Stimulated activated CD8-positive, alpha-beta memory T cell treated with anti-CD3 and anti-CD28 coated beads, Interleukin-15, amount 100 ng/mL, for 24 hours (primary cell): ENCODE results near the gene NTNG1.

Experiments
- DNase-seq: peaks from one replicate; pipeline ENCODE4 v3.0.0-alpha.2; 2020; ENCODE audit warnings: low read depth

NTNG1 gene

DNA sequence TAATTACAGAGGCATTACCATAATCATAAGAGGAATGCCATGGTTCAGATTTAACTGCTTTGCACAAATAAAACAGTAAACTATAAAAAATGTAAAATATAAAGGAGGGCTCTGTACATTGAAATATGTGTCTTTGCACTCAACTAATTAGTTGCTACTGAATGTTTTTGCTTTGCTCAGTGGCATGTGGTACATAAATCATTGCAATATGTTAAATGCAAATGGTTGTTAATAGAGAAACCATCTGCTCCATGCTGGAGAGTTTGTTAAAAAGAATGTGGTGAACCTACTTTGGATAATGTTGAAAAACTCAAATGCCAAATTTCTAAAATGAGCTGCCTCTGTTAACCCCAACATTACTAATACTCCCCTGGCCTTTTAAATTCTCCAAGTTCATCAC is 201.5 kb downstream of the NTNG1 start:
- DNase-seq: no peak

GRCh38 chr1:107342768-107343167 is 201.9 kb downstream of the NTNG1 start:
- DNase-seq: no peak

GRCh38 chr1:107343601-107344000 is 202.8 kb downstream of the NTNG1 start:
- DNase-seq: no peak

DNA sequence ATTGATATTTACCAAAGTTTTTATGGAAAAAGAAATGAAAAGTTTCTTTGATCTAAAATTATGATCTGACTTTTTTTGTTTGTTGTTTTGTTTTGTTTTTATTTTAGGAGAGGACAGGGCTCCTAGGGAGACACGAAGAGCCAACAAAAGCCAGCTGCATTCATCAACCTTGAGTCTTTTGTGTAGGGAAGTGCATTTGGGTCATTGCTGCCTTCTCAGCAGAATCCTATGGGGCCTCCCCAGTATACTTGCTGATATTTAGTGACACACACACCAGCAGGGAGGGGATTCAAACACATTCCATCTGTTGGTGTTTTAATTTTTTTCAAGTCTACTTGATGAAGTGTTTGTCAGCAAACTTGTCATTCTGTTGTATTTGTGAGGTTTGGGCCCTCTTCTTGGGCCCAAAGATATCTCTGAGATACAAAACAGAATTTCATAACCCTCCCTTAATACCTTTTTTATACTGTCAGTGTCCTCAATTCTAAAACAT is 203.5 kb downstream of the NTNG1 start:
- DNase-seq: no peak

DNA sequence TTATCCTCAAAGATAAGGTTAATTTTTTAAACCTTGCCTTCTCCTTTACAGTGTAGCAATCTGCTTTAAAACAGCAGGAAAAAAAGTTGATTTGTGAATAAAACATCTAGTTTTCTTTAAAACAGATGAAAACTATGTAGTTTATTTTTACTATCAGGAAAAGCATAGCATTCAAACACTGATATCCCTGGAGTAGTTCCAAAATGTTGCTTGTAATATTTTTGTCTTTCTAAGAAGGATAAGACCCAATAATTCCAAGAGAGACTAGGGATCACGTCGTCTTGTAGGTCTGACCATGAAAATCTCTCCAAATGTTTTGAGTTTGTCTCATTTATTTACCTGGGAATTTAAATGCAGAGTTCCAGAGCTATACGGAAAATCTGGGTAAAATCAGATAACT is 204.0 kb downstream of the NTNG1 start:
- no peak for DNase-seq

DNA sequence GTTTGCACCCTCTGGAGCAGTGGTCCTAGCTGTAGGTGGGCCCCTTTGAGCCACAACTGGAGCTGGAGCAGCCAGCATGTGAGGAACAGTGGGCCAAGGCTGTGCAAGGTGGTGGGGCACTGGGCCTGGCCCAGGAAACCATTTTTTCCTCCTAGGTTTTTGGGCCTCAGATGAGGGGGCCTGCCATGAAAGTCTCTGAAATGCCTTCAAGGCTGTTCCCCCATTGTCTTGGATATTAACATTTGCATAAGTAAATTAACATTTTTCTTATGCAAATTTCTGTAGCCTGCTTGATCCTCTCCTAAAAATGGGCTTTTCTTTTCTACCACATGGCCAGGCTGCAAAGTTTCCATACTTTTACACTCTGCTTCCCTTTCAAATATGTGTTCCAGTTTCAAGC is 212.0 kb downstream of the NTNG1 start:
- no peak for DNase-seq

GRCh38 chr1:107357376-107357775 is 216.5 kb downstream of the NTNG1 start:
- no peak for DNase-seq

DNA sequence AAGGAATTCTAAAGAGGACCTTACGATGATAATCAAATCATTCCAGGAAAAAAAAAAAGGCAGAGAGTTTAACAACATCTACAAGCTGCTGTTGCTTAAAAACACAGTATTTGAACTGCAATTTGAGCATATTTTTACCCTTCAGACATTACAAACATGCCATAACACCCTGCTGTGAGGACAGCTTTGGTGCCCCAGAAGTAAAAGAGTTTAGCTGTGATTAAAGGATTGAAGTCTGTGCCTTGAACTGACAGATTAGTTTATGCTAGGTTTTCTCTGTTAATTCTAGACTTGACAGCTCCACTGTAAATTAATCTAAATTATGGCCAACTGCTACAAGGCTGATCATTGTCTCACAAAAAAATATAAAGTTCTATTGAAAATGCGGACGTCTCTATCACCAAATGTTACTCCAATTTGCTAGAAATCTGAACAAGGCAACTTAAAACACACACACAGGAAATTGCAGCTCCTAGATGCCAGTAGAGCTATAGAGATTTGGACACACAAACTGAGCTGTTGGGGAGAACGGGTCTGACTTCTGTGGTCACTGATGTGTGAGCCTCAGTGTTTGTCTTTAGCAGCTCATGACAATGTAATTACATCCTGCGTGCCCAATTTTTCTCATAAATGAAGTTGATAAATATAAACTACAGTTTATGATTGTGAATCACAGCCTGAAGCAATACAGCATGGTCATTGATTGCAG is 217.9 kb downstream of the NTNG1 start:
- DNase-seq: no peak

- DNase-seq: no peak
Measured at GRCh38 chr1:107359472-107360241, 218.8 kb downstream of the NTNG1 start.

GRCh38 chr1:107362468-107363140 is 221.8 kb downstream of the NTNG1 start:
- DNase-seq: no peak

DNA sequence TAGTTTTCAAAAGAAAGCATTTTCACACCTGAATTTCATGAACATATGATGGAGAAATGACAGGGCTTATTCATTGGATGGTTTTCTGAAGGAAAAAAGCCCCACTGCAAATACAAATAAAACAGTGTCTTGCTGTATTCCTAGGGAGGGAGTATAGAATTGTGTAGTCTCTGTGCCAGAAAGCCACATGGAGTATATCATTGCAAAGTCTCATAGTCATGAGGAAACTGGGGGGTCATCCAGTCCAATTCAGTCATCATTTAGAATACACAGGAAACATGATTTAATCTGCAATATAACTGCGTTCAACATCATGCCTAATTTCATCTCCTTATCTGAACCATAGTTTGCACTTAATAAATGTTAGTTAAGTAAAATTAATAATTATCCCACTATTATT is 222.3 kb downstream of the NTNG1 start:
- no peak for DNase-seq

- no peak for DNase-seq
Measured at GRCh38 chr1:107365527-107366240, 224.8 kb downstream of the NTNG1 start.

- no peak for DNase-seq
Measured at GRCh38 chr1:107378426-107378825, 237.6 kb downstream of the NTNG1 start.

GRCh38 chr1:107378866-107379265 is 238.0 kb downstream of the NTNG1 start:
- DNase-seq: no peak

DNA sequence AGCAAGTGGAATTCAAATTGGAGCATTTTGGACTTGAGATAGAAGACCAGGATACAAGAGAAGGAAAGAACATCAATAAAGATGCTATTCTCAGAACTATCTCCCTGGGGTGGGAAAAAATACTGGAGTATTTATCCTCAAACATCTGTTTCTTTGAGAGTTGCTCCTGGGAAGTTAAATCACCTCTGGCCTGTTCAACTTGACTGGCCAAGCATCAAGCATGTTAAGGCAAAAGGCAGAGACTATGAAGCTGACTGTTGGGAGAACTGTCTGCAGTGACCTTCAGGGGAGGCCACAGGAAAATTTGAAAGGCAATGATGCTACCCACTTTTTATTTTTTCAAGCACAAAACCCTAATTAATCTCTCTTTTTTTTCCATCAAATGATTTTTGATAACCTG is 239.0 kb downstream of the NTNG1 start:
- no peak for DNase-seq

GRCh38 chr1:107389410-107390396 is 248.9 kb downstream of the NTNG1 start:
- no peak for DNase-seq

GRCh38 chr1:107394301-107394700 is 253.5 kb downstream of the NTNG1 start:
- no peak for DNase-seq

- DNase-seq: no peak
Measured at GRCh38 chr1:107401704-107402103, 260.9 kb downstream of the NTNG1 start.

- no peak for DNase-seq
Measured at GRCh38 chr1:107404756-107405155, 263.9 kb downstream of the NTNG1 start.

DNA sequence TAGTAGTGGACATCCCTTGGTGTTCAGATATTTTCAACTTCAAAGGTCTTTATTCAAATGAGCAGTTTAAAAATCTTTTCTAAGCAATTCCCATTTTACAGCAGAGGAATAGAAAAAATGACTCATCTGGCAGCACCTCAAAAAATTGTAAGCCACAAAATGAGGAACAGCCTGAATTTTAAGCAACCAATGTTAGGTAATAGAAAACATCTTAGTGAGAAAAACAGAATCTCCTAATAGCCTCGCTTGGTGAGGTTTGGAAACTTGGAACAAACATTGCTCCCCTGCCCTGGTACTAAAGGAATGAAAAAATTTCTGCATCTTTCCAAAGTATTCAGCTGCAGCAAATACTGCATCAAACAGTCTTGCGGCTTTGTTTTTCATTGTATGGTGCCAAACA is 264.4 kb downstream of the NTNG1 start:
- no peak for DNase-seq

- no peak for DNase-seq
Measured at GRCh38 chr1:107407011-107407410, 266.2 kb downstream of the NTNG1 start.
